Keratinocyte (primary cell): ENCODE results near the gene CAMK2G. TPM values are rescaled to one million over a fixed set of nuclear protein-coding genes. Genes with fewer than 3 reads are reported as not detected.

Experiments
- DNase-seq: peaks from one replicate; pipeline ENCODE4 v3.0.0-alpha.2; 2011; ENCODE audit warnings: low read depth, missing footprints, low spot score
- FAIRE-seq: peaks from 2 replicates; lab custom pipeline; 2011; peaks lifted over from hg19 to GRCh38; lab: Jason Lieb, UNC
- H2AFZ ChIP-seq: 2 replicates; pipeline ENCODE4 v1.6.0; 2012; ENCODE audit warnings: low read length, control low read depth, inconsistent platforms; ENCODE audit not compliant: control insufficient read depth
- H3K27ac ChIP-seq: 2 replicates; pipeline ENCODE4 v1.5.1; 2011; ENCODE audit warnings: low read length; ENCODE audit not compliant: control insufficient read depth, insufficient read depth
- H3K27me3 ChIP-seq: 3 replicates; pipeline ENCODE4 v1.6.0; 2011; ENCODE audit warnings: low read length; ENCODE audit not compliant: control insufficient read depth, insufficient read depth; ENCODE audit errors: extremely low read depth
- H3K36me3 ChIP-seq, 2 experiments: 2 replicates in 1 of 2; 3 replicates in 1 of 2; pipeline ENCODE4 v1.5.1; 2011; ENCODE audit warnings: low read length in 2 of 2, mild to moderate bottlenecking in 1 of 2; ENCODE audit not compliant: control insufficient read depth in 2 of 2, insufficient read depth in 2 of 2; ENCODE audit errors: extremely low read depth in 1 of 2
- H3K4me1 ChIP-seq: 3 replicates; pipeline ENCODE4 v1.5.1; 2011; ENCODE audit warnings: low read length; ENCODE audit not compliant: control insufficient read depth, insufficient read depth; ENCODE audit errors: extremely low read depth
- H3K4me2 ChIP-seq: 3 replicates; pipeline ENCODE4 v1.6.0; 2011; ENCODE audit warnings: low read depth, low read length; ENCODE audit not compliant: control insufficient read depth, insufficient read depth; ENCODE audit errors: extremely low read depth
- H3K4me3 ChIP-seq, 3 experiments: fragments of 200-600 bp in 1 of 3; sonication (generic) in 1 of 3; 2 replicates in 2 of 3; 3 replicates in 1 of 3; pipeline ENCODE4 v1.5.1; 2011 to 2016; ENCODE audit warnings: low read length in 3 of 3, mild to moderate bottlenecking in 3 of 3, control low read depth in 2 of 3, inconsistent platforms in 1 of 3, low read depth in 1 of 3, mixed read lengths in 1 of 3, mixed run types in 1 of 3, moderate library complexity in 1 of 3; ENCODE audit not compliant: control insufficient read depth in 2 of 3, insufficient read depth in 2 of 3; ENCODE audit errors: extremely low read depth in 1 of 3
- H3K79me2 ChIP-seq: 2 replicates; pipeline ENCODE4 v1.6.0; 2012; ENCODE audit warnings: low read length; ENCODE audit not compliant: control insufficient read depth, insufficient read depth
- H3K9ac ChIP-seq: 3 replicates; pipeline ENCODE4 v1.6.0; 2011; ENCODE audit warnings: low read length; ENCODE audit not compliant: control insufficient read depth, insufficient read depth; ENCODE audit errors: extremely low read depth
- H3K9me1 ChIP-seq: 3 replicates; pipeline ENCODE4 v1.6.0; 2011; ENCODE audit warnings: low read length; ENCODE audit not compliant: control insufficient read depth, insufficient read depth; ENCODE audit errors: extremely low read depth
- H3K9me3 ChIP-seq: 2 replicates; pipeline ENCODE4 v1.5.1; 2012; ENCODE audit warnings: low read depth, low read length; ENCODE audit not compliant: control insufficient read depth
- H4K20me1 ChIP-seq: 3 replicates; pipeline ENCODE4 v1.6.0; 2011; ENCODE audit warnings: low read length; ENCODE audit not compliant: control insufficient read depth, insufficient read depth; ENCODE audit errors: extremely low read depth
- EZH2 ChIP-seq: IDR thresholded peaks from one replicate; pipeline ENCODE4 v1.6.1; 2012; ENCODE audit warnings: inconsistent platforms, mild to moderate bottlenecking, low read length, moderate library complexity
- dilution Hi-C: fragments of 300-500 bp; cut with MboI; formaldehyde crosslinking; loops from one replicate; pipeline ENCODE4 v1.7.0; 2020; ENCODE audit warnings: low sequenced_read_pairs; ENCODE audit not compliant: extremely low pct_ligation_motif_present
- polyA plus RNA-seq, 5 experiments: library from polyadenylated mRNA; depleted of rRNA in 3 of 5; stranded (reverse) in 3 of 5; stranded (forward) in 1 of 5; unstranded in 1 of 5; fragments of >200 nt; gene quantifications; 1 replicate in 1 of 5; 2 replicates in 3 of 5; 3 replicates in 1 of 5; pipeline versions ENCODE4 v1.2.1 to v1.2.3, GENCODE V29; 2011 to 2012; ENCODE audit warnings: missing spikeins in 2 of 5, low read depth in 1 of 5, low replicate concordance in 1 of 5
- TF ChIP-seq, protein P1 (sequence below), 3 experiments: IDR thresholded peaks in 1 of 3; conservative IDR thresholded peaks in 1 of 3; optimal IDR thresholded peaks in 1 of 3; 2 replicates in 2 of 3; 3 replicates in 1 of 3; pipeline versions ENCODE3 to v1.5.1; 2011; ENCODE audit warnings: low read length in 3 of 3, mild to moderate bottlenecking in 3 of 3, moderate library complexity in 2 of 3, control low read depth in 1 of 3, inconsistent platforms in 1 of 3; ENCODE audit not compliant: insufficient read depth in 2 of 3; ENCODE audit errors: extremely low read depth in 1 of 3

The CAMK2G gene
- polyA plus RNA-seq, 1 donor (not counting 4 experiments of a cell fraction or from before 2014, with no cell fraction given) = 17.6 TPM

DNA sequence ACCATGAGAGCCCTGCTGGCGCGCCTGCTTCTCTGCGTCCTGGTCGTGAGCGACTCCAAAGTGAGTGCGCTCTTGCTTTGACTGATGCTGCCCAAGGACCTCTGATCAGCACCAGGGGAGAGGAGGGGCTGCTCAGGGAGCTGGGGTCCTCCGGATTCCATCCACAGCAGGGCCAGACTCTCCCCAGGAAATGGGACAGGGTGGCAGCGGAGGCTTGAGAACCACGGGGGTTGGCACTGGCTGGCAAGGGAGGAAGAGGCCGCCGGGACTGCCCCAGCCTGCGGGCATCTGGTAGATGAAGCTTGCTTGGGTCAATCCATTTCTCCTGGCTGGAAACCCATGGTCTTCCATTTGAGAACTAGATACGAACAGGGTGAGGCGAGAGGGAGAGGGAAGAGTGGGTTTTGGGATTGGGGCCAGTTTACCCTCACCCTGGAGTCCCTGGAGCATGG lies 37.2 kb upstream of the CAMK2G start:
- Histone ChIP-seq H3K9ac (peak overlapping the region; percentile 85), H3K9me3 (no peaks in the 10 kb centered on the region), H3K4me3 (peak overlapping the region; percentile 72 to 89 (median 86)), H3K9me1 (no peaks in the 10 kb centered on the region), H3K27ac (peak overlapping the region; percentile 99), H3K79me2 (peaks cover 58% of the 10 kb centered on the region), H3K27me3 (no peaks in the 10 kb centered on the region), H2AFZ (no peak overlapping the region), H3K4me2 (peak overlapping the region; percentile 89), H4K20me1 (peaks cover 17% of the 10 kb centered on the region), H3K4me1 (peaks cover 69% of the 10 kb centered on the region), H3K36me3 (peaks cover 34 to 49% of the 10 kb centered on the region in 2 experiments)
- TF ChIP-seq, protein P1, sequence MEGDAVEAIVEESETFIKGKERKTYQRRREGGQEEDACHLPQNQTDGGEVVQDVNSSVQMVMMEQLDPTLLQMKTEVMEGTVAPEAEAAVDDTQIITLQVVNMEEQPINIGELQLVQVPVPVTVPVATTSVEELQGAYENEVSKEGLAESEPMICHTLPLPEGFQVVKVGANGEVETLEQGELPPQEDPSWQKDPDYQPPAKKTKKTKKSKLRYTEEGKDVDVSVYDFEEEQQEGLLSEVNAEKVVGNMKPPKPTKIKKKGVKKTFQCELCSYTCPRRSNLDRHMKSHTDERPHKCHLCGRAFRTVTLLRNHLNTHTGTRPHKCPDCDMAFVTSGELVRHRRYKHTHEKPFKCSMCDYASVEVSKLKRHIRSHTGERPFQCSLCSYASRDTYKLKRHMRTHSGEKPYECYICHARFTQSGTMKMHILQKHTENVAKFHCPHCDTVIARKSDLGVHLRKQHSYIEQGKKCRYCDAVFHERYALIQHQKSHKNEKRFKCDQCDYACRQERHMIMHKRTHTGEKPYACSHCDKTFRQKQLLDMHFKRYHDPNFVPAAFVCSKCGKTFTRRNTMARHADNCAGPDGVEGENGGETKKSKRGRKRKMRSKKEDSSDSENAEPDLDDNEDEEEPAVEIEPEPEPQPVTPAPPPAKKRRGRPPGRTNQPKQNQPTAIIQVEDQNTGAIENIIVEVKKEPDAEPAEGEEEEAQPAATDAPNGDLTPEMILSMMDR (optimal IDR thresholded peaks at IDR 0.05 in 1 of 3, IDR thresholded peaks at IDR 0.05 in 1 of 3, conservative IDR thresholded peaks at IDR 0.05 in 1 of 3; ENCODE audit: extremely low read depth in 1 of 3, insufficient read depth in 2 of 3, low read length in 3 of 3) = no peak
- no peak for TF ChIP-seq EZH2
- no peak for FAIRE-seq
- no peak for DNase-seq
- dilution Hi-C loops = no loop called here

DNA sequence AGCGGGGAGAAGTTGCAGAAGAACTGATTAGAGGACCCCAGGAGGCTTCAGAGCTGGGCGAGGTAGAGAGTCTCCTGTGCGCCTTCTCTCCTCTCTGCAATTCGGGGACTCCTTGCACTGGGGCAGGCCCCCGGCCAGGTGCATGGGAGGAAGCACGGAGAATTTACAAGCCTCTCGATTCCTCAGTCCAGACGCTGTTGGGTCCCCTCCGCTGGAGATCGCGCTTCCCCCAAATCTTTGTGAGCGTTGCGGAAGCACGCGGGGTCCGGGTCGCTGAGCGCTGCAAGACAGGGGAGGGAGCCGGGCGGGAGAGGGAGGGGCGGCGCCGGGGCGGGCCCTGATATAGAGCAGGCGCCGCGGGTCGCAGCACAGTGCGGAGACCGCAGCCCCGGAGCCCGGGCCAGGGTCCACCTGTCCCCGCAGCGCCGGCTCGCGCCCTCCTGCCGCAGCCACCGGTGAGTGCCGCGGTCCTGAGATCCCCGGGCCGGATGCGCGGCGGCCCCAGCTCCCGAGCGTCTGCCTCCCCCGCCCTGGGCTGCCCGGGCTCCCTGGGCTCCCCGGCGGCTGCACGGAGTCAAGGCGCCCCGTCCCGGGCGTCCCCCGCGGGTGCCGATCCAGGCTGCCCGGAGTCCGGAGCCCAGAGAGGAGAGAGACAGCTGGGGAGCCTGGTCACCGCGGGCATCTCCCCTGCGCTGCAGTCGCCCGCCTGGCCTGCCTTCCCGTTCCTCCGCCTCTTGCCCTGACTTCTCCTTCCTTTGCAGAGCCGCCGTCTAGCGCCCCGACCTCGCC lies 36.6 kb upstream of the CAMK2G start, which contains the start of gene PLAU:
PLAU (plus strand) TSS at position 369 of the 789 bp plus-strand sequence. CDS start 424 bp downstream, outside the sequence.
- TF ChIP-seq EZH2 = no peak
- TF ChIP-seq, protein P1 (optimal IDR thresholded peaks at IDR 0.05 in 1 of 3, IDR thresholded peaks at IDR 0.05 in 1 of 3, conservative IDR thresholded peaks at IDR 0.05 in 1 of 3; ENCODE audit: extremely low read depth in 1 of 3, insufficient read depth in 2 of 3, low read length in 3 of 3) = no peak
- Histone ChIP-seq H3K4me2 (peak within 1 kb of the TSS; percentile 91), H3K4me3 (peak within 1 kb of the TSS; percentile 72 to 89 (median 86)), H3K9me1 (no peaks in the 10 kb centered on the region), H4K20me1 (peaks cover 13% of the 10 kb centered on the region), H3K27ac (peak within 1 kb of the TSS; percentile 99), H3K4me1 (peaks cover 75% of the 10 kb centered on the region), H3K36me3 (peaks cover 30 to 42% of the 10 kb centered on the region in 2 experiments), H2AFZ (no peak within 1 kb of the TSS), H3K79me2 (peaks cover 56% of the 10 kb centered on the region), H3K9ac (peak within 1 kb of the TSS; percentile 85), H3K9me3 (no peaks in the 10 kb centered on the region), H3K27me3 (no peaks in the 10 kb centered on the region)
- FAIRE-seq (no peak), DNase-seq (no peak)
- dilution Hi-C loops = no loop called here
